KMS-11 (cell line): ENCODE data around the gene AKAP14.
"Not testable (repeated sequence)": the region's sequence is repeated elsewhere in the genome, so short reads cannot be mapped to it uniquely, and the experiment has no call there.

ENCODE experiments used
- H2AFZ ChIP-seq: fragments of 200-600 bp; sonication (generic); 2 replicates; pipeline ENCODE4 v1.6.1; 2016; ENCODE audit warnings: antibody characterized with exemption, mixed run types, low read depth
- H3K27ac ChIP-seq: fragments of 200-600 bp; sonication (generic); 2 replicates; pipeline ENCODE4 v1.6.1; 2016; ENCODE audit warnings: mild to moderate bottlenecking, mixed run types
- H3K27me3 ChIP-seq: fragments of 200-600 bp; sonication (generic); 2 replicates; pipeline ENCODE4 v1.6.1; 2017; ENCODE audit warnings: mild to moderate bottlenecking, low read depth, mixed run types, moderate library complexity; ENCODE audit not compliant: insufficient read depth
- H3K36me3 ChIP-seq: fragments of 200-600 bp; sonication (generic); 2 replicates; pipeline ENCODE4 v1.6.1; 2017; ENCODE audit warnings: mild to moderate bottlenecking, mixed run types; ENCODE audit not compliant: insufficient read depth
- H3K4me1 ChIP-seq: fragments of 200-600 bp; sonication (generic); 2 replicates; pipeline ENCODE4 v1.6.1; 2016; ENCODE audit warnings: mild to moderate bottlenecking, low read depth, mixed run types; ENCODE audit not compliant: poor library complexity, severe bottlenecking
- H3K4me2 ChIP-seq: fragments of 200-600 bp; sonication (generic); 2 replicates; pipeline ENCODE4 v1.7.0; 2016; ENCODE audit warnings: mild to moderate bottlenecking, mixed run types
- H3K4me3 ChIP-seq: fragments of 200-600 bp; sonication (generic); IDR thresholded peaks from 2 replicates; pipeline ENCODE4 v1.6.1; 2017; ENCODE audit warnings: low read depth, low read length, mixed read lengths; ENCODE audit not compliant: insufficient read depth
- H3K79me2 ChIP-seq: fragments of 200-600 bp; sonication (generic); 2 replicates; pipeline ENCODE4 v1.6.1; 2016; ENCODE audit warnings: low read depth, mixed run types; ENCODE audit not compliant: insufficient read depth
- H3K9ac ChIP-seq: fragments of 200-600 bp; sonication (generic); 2 replicates; pipeline ENCODE4 v1.6.1; 2016; ENCODE audit warnings: mild to moderate bottlenecking, mixed run types
- H4K20me1 ChIP-seq: fragments of 200-600 bp; sonication (generic); 2 replicates; pipeline ENCODE4 v1.6.1; 2016; ENCODE audit warnings: mild to moderate bottlenecking, mixed run types; ENCODE audit not compliant: insufficient read depth
- CTCF ChIP-seq: fragments of 200-600 bp; sonication (generic); conservative IDR thresholded peaks from 2 replicates; pipeline ENCODE4 v1.6.1; 2017; ENCODE audit warnings: low read depth, mild to moderate bottlenecking, antibody characterized with exemption, low read length, moderate library complexity, mixed read lengths

The AKAP14 gene

GRCh38 chrX:119880552-119881437 lies 14.9 kb upstream of the AKAP14 start:
- no peak overlapping the region for H3K9ac ChIP-seq
- no peaks in the 10 kb centered on the region for H3K36me3 ChIP-seq
- H3K4me3 ChIP-seq: no peak overlapping the region
- H3K79me2 ChIP-seq: no peaks in the 10 kb centered on the region
- H3K27me3 ChIP-seq: no peaks in the 10 kb centered on the region
- H4K20me1 ChIP-seq: no peaks in the 10 kb centered on the region
- TF ChIP-seq CTCF: peak; percentile 42; the same call in 1 of the 2 replicates
- H3K4me1 ChIP-seq: peaks cover 27% of the 10 kb centered on the region
- H2AFZ ChIP-seq: no peak overlapping the region
- H3K27ac ChIP-seq: peak overlapping the region; percentile 55; the same call in 1 of the 2 replicates
- H3K4me2 ChIP-seq: peak overlapping the region; percentile 5; the same call in 1 of the 2 replicates

- Histone ChIP-seq H3K27me3 (no peaks in the 10 kb centered on the region), H3K9ac (no peak overlapping the region), H3K36me3 (no peaks in the 10 kb centered on the region), H3K27ac (no peak overlapping the region), H3K4me2 (no peak overlapping the region), H3K4me3 (no peak overlapping the region), H3K4me1 (peaks cover 4% of the 10 kb centered on the region), H2AFZ (no peak overlapping the region), H3K79me2 (no peaks in the 10 kb centered on the region), H4K20me1 (no peaks in the 10 kb centered on the region)
- no peak for TF ChIP-seq CTCF
Measured at GRCh38 chrX:119885554-119886428, 9.9 kb upstream of the AKAP14 start.

- H2AFZ ChIP-seq: no peak overlapping the region
- no peaks in the 10 kb centered on the region for H3K79me2 ChIP-seq
- H3K27ac ChIP-seq: no peak overlapping the region
- H3K27me3 ChIP-seq: no peaks in the 10 kb centered on the region
- no peak overlapping the region for H3K4me3 ChIP-seq
- TF ChIP-seq CTCF: no peak
- no peaks in the 10 kb centered on the region for H3K36me3 ChIP-seq
- no peak overlapping the region for H3K9ac ChIP-seq
- no peaks in the 10 kb centered on the region for H3K4me1 ChIP-seq
- no peaks in the 10 kb centered on the region for H4K20me1 ChIP-seq
- H3K4me2 ChIP-seq: no peak overlapping the region
Measured at GRCh38 chrX:119887721-119888425, 7.8 kb upstream of the AKAP14 start.

GRCh38 chrX:119890626-119891025 lies 5.1 kb upstream of the AKAP14 start:
- not testable (repeated sequence) for H3K4me3 ChIP-seq, H4K20me1 ChIP-seq

GRCh38 chrX:119891961-119892692 lies 3.6 kb upstream of the AKAP14 start:
- not testable (repeated sequence) for H3K4me1 ChIP-seq, H3K27ac ChIP-seq, H3K4me2 ChIP-seq, H3K79me2 ChIP-seq, H4K20me1 ChIP-seq, H3K27me3 ChIP-seq, H2AFZ ChIP-seq, H3K9ac ChIP-seq, H3K36me3 ChIP-seq, H3K4me3 ChIP-seq

More at GRCh38 chrX:119890626-119891025, 5.1 kb upstream of the AKAP14 start:
- H3K4me1 ChIP-seq, H3K9ac ChIP-seq, H3K27me3 ChIP-seq, H3K4me2 ChIP-seq, H2AFZ ChIP-seq, H3K79me2 ChIP-seq, H3K27ac ChIP-seq, H3K36me3 ChIP-seq: not testable (repeated sequence)
